Activated naive CD4-positive, alpha-beta T cell treated with anti-CD3 and anti-CD28 coated beads, Interleukin-2, amount 10 ng/mL, durations not matched to agents 7 days and 5 days (primary cell): ENCODE data around the gene GNA14.
"Not testable (repeated sequence)": the region's sequence is repeated elsewhere in the genome, so short reads cannot be mapped to it uniquely, and the experiment has no call there.

Experiments
- CTCF ChIA-PET: fragments of 350-600 bp; sonication (Branson Sonifier 250); formaldehyde crosslinking; loops from one replicate; lab custom pipeline; 2021; ENCODE audit warnings: antibody characterized with exemption; lab: Charles Lee
- DNase-seq: peaks from one replicate; pipeline ENCODE4 v3.0.0-alpha.2; 2020
- H3K27ac Mint-ChIP-seq: one replicate; pipeline ENCODE4 v1.8.0; 2021; ENCODE audit warnings: mild to moderate bottlenecking, moderate library complexity, mixed read lengths
- H3K27me3 Mint-ChIP-seq: one replicate; pipeline ENCODE4 v1.8.0; 2021; ENCODE audit warnings: mild to moderate bottlenecking, mixed read lengths
- H3K36me3 Mint-ChIP-seq: one replicate; pipeline ENCODE4 v1.8.0; 2021; ENCODE audit warnings: mixed read lengths
- H3K4me1 Mint-ChIP-seq: one replicate; pipeline ENCODE4 v1.8.0; 2021; ENCODE audit warnings: mixed read lengths
- H3K4me3 Mint-ChIP-seq: one replicate; pipeline ENCODE4 v1.8.0; 2021; ENCODE audit warnings: mild to moderate bottlenecking, moderate library complexity, mixed read lengths
- H3K9me3 Mint-ChIP-seq: one replicate; pipeline ENCODE4 v1.8.0; 2021; ENCODE audit warnings: mixed read lengths

The GNA14 gene

GRCh38 chr9:77420641-77421040 lies 227.5 kb downstream of the GNA14 start:
- H3K4me3 Mint-ChIP-seq, result no peak overlapping the region
- H3K27me3 Mint-ChIP-seq, result no peaks in the 10 kb centered on the region
- no peaks in the 10 kb centered on the region for H3K36me3 Mint-ChIP-seq
- H3K27ac Mint-ChIP-seq, result no peak overlapping the region
- no peak for DNase-seq
- no peaks in the 10 kb centered on the region for H3K9me3 Mint-ChIP-seq
- H3K4me1 Mint-ChIP-seq, result no peaks in the 10 kb centered on the region
- CTCF ChIA-PET, result interaction anchor here (1.0 kb wide), 1 partner anchor 13 kb away, joined by 3 read pairs; no protein-coding TSS in a partner anchor

- CTCF ChIA-PET, result interaction anchor here (1.6 kb wide), 1 partner anchor 15 kb away, joined by 4 read pairs; no protein-coding TSS in a partner anchor
- H3K36me3 Mint-ChIP-seq, result no peaks in the 10 kb centered on the region
- DNase-seq, result no peak
Observed at GRCh38 chr9:77418226-77418625, 229.9 kb downstream of the GNA14 start.

GRCh38 chr9:77417566-77417965 lies 230.6 kb downstream of the GNA14 start:
- H3K27ac Mint-ChIP-seq, result no peak overlapping the region
- H3K9me3 Mint-ChIP-seq, result no peaks in the 10 kb centered on the region
- CTCF ChIA-PET, result interaction anchor here (1.6 kb wide), 1 partner anchor 16 kb away, joined by 4 read pairs; no protein-coding TSS in a partner anchor
- no peak overlapping the region for H3K4me3 Mint-ChIP-seq
- H3K4me1 Mint-ChIP-seq, result no peaks in the 10 kb centered on the region
- DNase-seq, result no peak
- no peaks in the 10 kb centered on the region for H3K36me3 Mint-ChIP-seq
- H3K27me3 Mint-ChIP-seq, result no peaks in the 10 kb centered on the region

More at GRCh38 chr9:77418226-77418625, 229.9 kb downstream of the GNA14 start:
- Mint-ChIP-seq H3K27me3 (no peaks in the 10 kb centered on the region), H3K27ac (no peak overlapping the region), H3K4me3 (no peak overlapping the region), H3K4me1 (no peaks in the 10 kb centered on the region), H3K9me3 (no peaks in the 10 kb centered on the region)

- H3K4me1 Mint-ChIP-seq, H3K27ac Mint-ChIP-seq, H3K4me3 Mint-ChIP-seq, H3K27me3 Mint-ChIP-seq, H3K9me3 Mint-ChIP-seq, CTCF ChIA-PET, DNase-seq: not testable (repeated sequence)
- peaks cover 25% of the 10 kb centered on the region for H3K36me3 Mint-ChIP-seq
Observed at GRCh38 chr9:77408521-77408920, 239.6 kb downstream of the GNA14 start.

- peaks cover 3% of the 10 kb centered on the region for H3K9me3 Mint-ChIP-seq
- H3K4me3 Mint-ChIP-seq, result no peak overlapping the region
- no peaks in the 10 kb centered on the region for H3K4me1 Mint-ChIP-seq
- H3K36me3 Mint-ChIP-seq, result peaks cover 15% of the 10 kb centered on the region
- H3K27ac Mint-ChIP-seq, result no peak overlapping the region
- CTCF ChIA-PET, result no interaction called here
- H3K27me3 Mint-ChIP-seq, result no peaks in the 10 kb centered on the region
- DNase-seq, result no peak
Observed at GRCh38 chr9:77403239-77403638, 244.9 kb downstream of the GNA14 start.

- CTCF ChIA-PET, result no interaction called here
- H3K27me3 Mint-ChIP-seq, result no peaks in the 10 kb centered on the region
- H3K9me3 Mint-ChIP-seq, result no peaks in the 10 kb centered on the region
- no peaks in the 10 kb centered on the region for H3K4me1 Mint-ChIP-seq
- H3K36me3 Mint-ChIP-seq, result peaks cover 8% of the 10 kb centered on the region
- DNase-seq, result no peak
- no peak overlapping the region for H3K27ac Mint-ChIP-seq
- no peak overlapping the region for H3K4me3 Mint-ChIP-seq
Observed at GRCh38 chr9:77402286-77402685, 245.8 kb downstream of the GNA14 start.

- Mint-ChIP-seq H3K4me3 (no peak overlapping the region), H3K27me3 (no peaks in the 10 kb centered on the region), H3K4me1 (no peaks in the 10 kb centered on the region), H3K27ac (no peak overlapping the region), H3K36me3 (no peaks in the 10 kb centered on the region), H3K9me3 (no peaks in the 10 kb centered on the region)
- CTCF ChIA-PET, result no interaction called here
- DNase-seq, result no peak
Observed at GRCh38 chr9:77399964-77400363, 248.2 kb downstream of the GNA14 start.

- H3K27me3 Mint-ChIP-seq, H3K27ac Mint-ChIP-seq, H3K4me3 Mint-ChIP-seq, H3K4me1 Mint-ChIP-seq, H3K36me3 Mint-ChIP-seq, DNase-seq, H3K9me3 Mint-ChIP-seq, CTCF ChIA-PET: not testable (repeated sequence)
Observed at GRCh38 chr9:77398581-77398980, 249.5 kb downstream of the GNA14 start.

GRCh38 chr9:77392328-77392727 lies 255.8 kb downstream of the GNA14 start:
- H3K36me3 Mint-ChIP-seq, result no peaks in the 10 kb centered on the region
- no peak for DNase-seq
- H3K27ac Mint-ChIP-seq, result no peak overlapping the region
- CTCF ChIA-PET, result no interaction called here
- no peaks in the 10 kb centered on the region for H3K9me3 Mint-ChIP-seq
- H3K4me1 Mint-ChIP-seq, result no peaks in the 10 kb centered on the region
- H3K27me3 Mint-ChIP-seq, result no peaks in the 10 kb centered on the region
- H3K4me3 Mint-ChIP-seq, result no peak overlapping the region

GRCh38 chr9:77391834-77392233 lies 256.3 kb downstream of the GNA14 start:
- no peak overlapping the region for H3K4me3 Mint-ChIP-seq
- H3K27me3 Mint-ChIP-seq, result no peaks in the 10 kb centered on the region
- H3K27ac Mint-ChIP-seq, result no peak overlapping the region
- no peaks in the 10 kb centered on the region for H3K9me3 Mint-ChIP-seq
- CTCF ChIA-PET, result no interaction called here
- H3K4me1 Mint-ChIP-seq, result no peaks in the 10 kb centered on the region
- no peak for DNase-seq
- H3K36me3 Mint-ChIP-seq, result no peaks in the 10 kb centered on the region

- Mint-ChIP-seq H3K36me3 (peaks cover 4% of the 10 kb centered on the region), H3K9me3 (no peaks in the 10 kb centered on the region), H3K4me1 (no peaks in the 10 kb centered on the region), H3K27ac (no peak overlapping the region), H3K4me3 (no peak overlapping the region), H3K27me3 (no peaks in the 10 kb centered on the region)
- CTCF ChIA-PET, result no interaction called here
- DNase-seq, result no peak
Observed at GRCh38 chr9:77386187-77386586, 261.9 kb downstream of the GNA14 start.

- no peaks in the 10 kb centered on the region for H3K27me3 Mint-ChIP-seq
- CTCF ChIA-PET, result no interaction called here
- no peak overlapping the region for H3K27ac Mint-ChIP-seq
- no peak for DNase-seq
- H3K9me3 Mint-ChIP-seq, result no peaks in the 10 kb centered on the region
- peaks cover 4% of the 10 kb centered on the region for H3K36me3 Mint-ChIP-seq
- no peaks in the 10 kb centered on the region for H3K4me1 Mint-ChIP-seq
- H3K4me3 Mint-ChIP-seq, result no peak overlapping the region
Observed at GRCh38 chr9:77384406-77384805, 263.7 kb downstream of the GNA14 start.

- Mint-ChIP-seq H3K9me3 (no peaks in the 10 kb centered on the region), H3K36me3 (peaks cover 13% of the 10 kb centered on the region), H3K27me3 (no peaks in the 10 kb centered on the region), H3K4me1 (no peaks in the 10 kb centered on the region), H3K4me3 (no peak overlapping the region), H3K27ac (no peak overlapping the region)
- DNase-seq, result no peak
- CTCF ChIA-PET, result no interaction called here
Observed at GRCh38 chr9:77375956-77376532, 272.1 kb downstream of the GNA14 start.

- CTCF ChIA-PET, result no interaction called here
- Mint-ChIP-seq H3K4me1 (no peaks in the 10 kb centered on the region), H3K4me3 (no peak overlapping the region), H3K27me3 (no peaks in the 10 kb centered on the region), H3K27ac (no peak overlapping the region), H3K36me3 (peaks cover 22% of the 10 kb centered on the region), H3K9me3 (no peaks in the 10 kb centered on the region)
- DNase-seq, result no peak
Observed at GRCh38 chr9:77374266-77374665, 273.9 kb downstream of the GNA14 start.
